Body of pancreas (tissue), 4 donors: ENCODE results near the gene DYNLT5. TPM values are rescaled to one million over a fixed set of nuclear protein-coding genes. Genes with fewer than 3 reads are reported as not detected.

Experiments
- ATAC-seq: fragments of 150-250 bp; one replicate; pipeline ENCODE4 v1.9.1; 2016
- DNase-seq, 4 donors: peaks; one replicate each; pipeline ENCODE4 v3.0.0-alpha.2; 2019
- H3K27ac ChIP-seq, 4 donors: fragments of 200-600 bp; sonication (generic); 1 replicate in 3 of 4; 2 replicates in 1 of 4; pipeline versions ENCODE4 v1.5.1 to v1.6.1; 2016 to 2019; ENCODE audit warnings: mild to moderate bottlenecking in 1 of 4, mixed read lengths in 1 of 4, moderate library complexity in 1 of 4
- H3K27me3 ChIP-seq, 2 donors: fragments of 200-600 bp; sonication (generic); one replicate each; pipeline ENCODE4 v1.6.0; 2016; ENCODE audit warnings: mild to moderate bottlenecking in 1 of 2
- H3K36me3 ChIP-seq, 2 donors: fragments of 200-600 bp; sonication (generic); replicated peaks in 1 of 2; 2 replicates each; pipeline ENCODE4 v1.5.1; 2016; ENCODE audit warnings: low read depth in 2 of 2; ENCODE audit not compliant: insufficient read depth in 1 of 2
- H3K4me1 ChIP-seq: fragments of 200-600 bp; sonication (generic); one replicate; pipeline ENCODE4 v1.6.0; 2016
- H3K4me3 ChIP-seq, 2 donors: fragments of 200-600 bp; sonication (generic); 1 replicate in 1 of 2; 2 replicates in 1 of 2; pipeline ENCODE4 v1.5.1; 2016 to 2019
- H3K9me3 ChIP-seq, 3 donors: fragments of 200-600 bp; sonication (generic); 1 replicate in 2 of 3; 2 replicates in 1 of 3; pipeline ENCODE4 v1.5.1; 2016
- POLR2A ChIP-seq, 3 donors: fragments of 450-650 bp; IDR thresholded peaks; one replicate each; pipeline ENCODE4 v1.6.1; 2016; ENCODE audit warnings: antibody characterized with exemption in 3 of 3, mild to moderate bottlenecking in 2 of 3
- WGBS, 2 donors: methylation state at CpG; one replicate each; pipeline ENCODE4 v1.1.5; 2017; 5-methylcytosine and 5-hydroxymethylcytosine counted together
- intact Hi-C: fragments of 100-400 bp; cut with DNase I; formaldehyde crosslinking; loops from one replicate; pipeline ENCODE4 v1.15.1; 2023
- total RNA-seq, 2 donors: library from RNA; depleted of rRNA; stranded (reverse); fragments of >200 nt; gene quantifications; one replicate each; pipeline ENCODE4 v1.1.0, GENCODE V29; 2016
- TF ChIP-seq, protein P1 (sequence below), 7 experiments: fragments of 450-650 bp in 4 of 7; fragments of 200-600 bp in 3 of 7; sonication (generic) in 3 of 7; IDR thresholded peaks; one replicate each; pipeline ENCODE4 v1.5.1; 2016 to 2019; ENCODE audit warnings: antibody characterized with exemption in 7 of 7

The DYNLT5 gene
- total RNA-seq, 2 donors from 2014 or later: not detected

DNA sequence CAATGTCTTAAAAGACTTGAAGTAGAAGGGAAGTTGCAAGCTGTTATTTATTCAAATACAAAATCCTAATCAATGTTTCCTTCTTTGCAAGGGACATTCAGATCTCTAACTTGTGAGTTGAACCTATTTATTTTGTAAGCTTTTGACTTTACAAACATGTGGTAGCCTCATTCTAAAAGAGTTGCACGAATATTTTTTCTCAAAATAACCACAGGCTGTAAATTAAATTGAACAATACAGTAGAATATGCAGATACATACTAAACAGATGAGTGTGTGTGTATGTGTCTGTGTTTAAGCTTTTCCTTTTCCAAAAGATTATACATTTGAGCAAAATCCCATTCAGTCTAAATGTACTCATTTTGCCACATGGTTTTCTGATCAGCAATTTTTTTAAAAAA is 4.8 kb upstream of the DYNLT5 start:
- Histone ChIP-seq H3K36me3 (no peaks in the 10 kb centered on the region), H3K4me1 (peaks cover 6% of the 10 kb centered on the region), H3K27me3 (peaks cover 0 to 3% of the 10 kb centered on the region in 2 donors), H3K9me3 (no peaks in the 10 kb centered on the region), H3K27ac (no peak overlapping the region), H3K4me3 (no peak overlapping the region)
- no peak for DNase-seq
- TF ChIP-seq, protein P1, sequence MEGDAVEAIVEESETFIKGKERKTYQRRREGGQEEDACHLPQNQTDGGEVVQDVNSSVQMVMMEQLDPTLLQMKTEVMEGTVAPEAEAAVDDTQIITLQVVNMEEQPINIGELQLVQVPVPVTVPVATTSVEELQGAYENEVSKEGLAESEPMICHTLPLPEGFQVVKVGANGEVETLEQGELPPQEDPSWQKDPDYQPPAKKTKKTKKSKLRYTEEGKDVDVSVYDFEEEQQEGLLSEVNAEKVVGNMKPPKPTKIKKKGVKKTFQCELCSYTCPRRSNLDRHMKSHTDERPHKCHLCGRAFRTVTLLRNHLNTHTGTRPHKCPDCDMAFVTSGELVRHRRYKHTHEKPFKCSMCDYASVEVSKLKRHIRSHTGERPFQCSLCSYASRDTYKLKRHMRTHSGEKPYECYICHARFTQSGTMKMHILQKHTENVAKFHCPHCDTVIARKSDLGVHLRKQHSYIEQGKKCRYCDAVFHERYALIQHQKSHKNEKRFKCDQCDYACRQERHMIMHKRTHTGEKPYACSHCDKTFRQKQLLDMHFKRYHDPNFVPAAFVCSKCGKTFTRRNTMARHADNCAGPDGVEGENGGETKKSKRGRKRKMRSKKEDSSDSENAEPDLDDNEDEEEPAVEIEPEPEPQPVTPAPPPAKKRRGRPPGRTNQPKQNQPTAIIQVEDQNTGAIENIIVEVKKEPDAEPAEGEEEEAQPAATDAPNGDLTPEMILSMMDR (IDR thresholded peaks at IDR 0.05): no peak
- TF ChIP-seq POLR2A (IDR thresholded peaks at IDR 0.05): no peak
- WGBS, 2 donors: 13 to 19% methylated on average over 1 of the region's 1 CpG
- intact Hi-C loops: no loop called here
- ATAC-seq: no peak

GRCh38 chr1:66750577-66750976 is 1.7 kb upstream of the DYNLT5 start:
- Histone ChIP-seq H3K27me3 (peaks cover 0 to 9% of the 10 kb centered on the region in 2 donors), H3K9me3 (no peaks in the 10 kb centered on the region), H3K36me3 (no peaks in the 10 kb centered on the region), H3K4me3 (no peak overlapping the region), H3K4me1 (peaks cover 6% of the 10 kb centered on the region), H3K27ac (no peak overlapping the region)
- 74 to 78% methylated on average over 3 of the region's 3 CpGs for WGBS, 2 donors
- ATAC-seq (no peak), DNase-seq (no peak)
- TF ChIP-seq, protein P1 (IDR thresholded peaks at IDR 0.05): no peak
- no peak for TF ChIP-seq POLR2A (IDR thresholded peaks at IDR 0.05)
- intact Hi-C loops: no loop called here

DNA sequence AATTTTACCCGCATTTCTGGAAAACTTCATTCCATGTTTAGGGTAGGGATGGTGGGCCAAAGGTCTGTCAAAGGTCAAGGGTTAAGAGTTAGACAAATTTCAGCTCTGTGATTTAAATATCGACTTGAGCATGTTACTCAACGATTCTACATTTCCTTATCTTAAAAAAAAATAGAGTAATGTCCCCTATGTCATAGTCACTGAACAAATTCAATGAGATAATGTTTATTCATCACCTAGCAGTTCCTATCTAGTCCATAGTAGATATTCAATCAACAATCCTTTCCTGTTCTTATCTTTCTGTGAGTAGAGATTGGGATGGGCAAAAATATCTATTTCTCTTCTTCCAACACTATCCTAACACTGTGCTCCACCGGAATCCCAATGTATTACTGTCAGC is 1.1 kb upstream of the DYNLT5 start:
- intact Hi-C loops: no loop called here
- H3K27ac ChIP-seq: no peak overlapping the region
- H3K27me3 ChIP-seq: peaks cover 0 to 9% of the 10 kb centered on the region in 2 donors
- no peak overlapping the region for H3K4me3 ChIP-seq
- no peaks in the 10 kb centered on the region for H3K36me3 ChIP-seq
- ATAC-seq (no peak), DNase-seq (no peak)
- no peaks in the 10 kb centered on the region for H3K9me3 ChIP-seq
- TF ChIP-seq, protein P1 (IDR thresholded peaks at IDR 0.05): no peak
- TF ChIP-seq POLR2A (IDR thresholded peaks at IDR 0.05): no peak
- peaks cover 6% of the 10 kb centered on the region for H3K4me1 ChIP-seq
- WGBS, 2 donors: 68 to 74% methylated on average over 4 of the region's 4 CpGs

- TF ChIP-seq POLR2A (IDR thresholded peaks at IDR 0.05): no peak
- TF ChIP-seq, protein P1 (IDR thresholded peaks at IDR 0.05): no peak
- ATAC-seq (no peak), DNase-seq (no peak)
- H3K27ac ChIP-seq: no peak overlapping the region
- H3K9me3 ChIP-seq: no peaks in the 10 kb centered on the region
- no peak overlapping the region for H3K4me3 ChIP-seq
- peaks cover 6% of the 10 kb centered on the region for H3K4me1 ChIP-seq
- H3K36me3 ChIP-seq: no peaks in the 10 kb centered on the region
- intact Hi-C loops: no loop called here
- WGBS, 2 donors: 33 to 68% methylated on average over 8 to 18 of the region's 18 CpGs
- H3K27me3 ChIP-seq: peaks cover 0 to 9% of the 10 kb centered on the region in 2 donors
Observed at GRCh38 chr1:66752671-66753371, 562 bp downstream of the DYNLT5 start.

- Histone ChIP-seq H3K27me3 (peaks cover 0 to 3% of the 10 kb centered on the region in 2 donors), H3K27ac (no peak overlapping the region), H3K4me1 (no peaks in the 10 kb centered on the region), H3K4me3 (no peak overlapping the region), H3K36me3 (no peaks in the 10 kb centered on the region), H3K9me3 (no peaks in the 10 kb centered on the region)
- ATAC-seq (no peak), DNase-seq (no peak)
- 77 to 79% methylated on average over 6 of the region's 6 CpGs for WGBS, 2 donors
- intact Hi-C loops: no loop called here
- TF ChIP-seq, protein P1 (IDR thresholded peaks at IDR 0.05): no peak
- no peak for TF ChIP-seq POLR2A (IDR thresholded peaks at IDR 0.05)
Observed at GRCh38 chr1:66757722-66758240, 5.5 kb downstream of the DYNLT5 start.
